ENCODE data around the gene FRAS1.

The FRAS1 gene

DNA sequence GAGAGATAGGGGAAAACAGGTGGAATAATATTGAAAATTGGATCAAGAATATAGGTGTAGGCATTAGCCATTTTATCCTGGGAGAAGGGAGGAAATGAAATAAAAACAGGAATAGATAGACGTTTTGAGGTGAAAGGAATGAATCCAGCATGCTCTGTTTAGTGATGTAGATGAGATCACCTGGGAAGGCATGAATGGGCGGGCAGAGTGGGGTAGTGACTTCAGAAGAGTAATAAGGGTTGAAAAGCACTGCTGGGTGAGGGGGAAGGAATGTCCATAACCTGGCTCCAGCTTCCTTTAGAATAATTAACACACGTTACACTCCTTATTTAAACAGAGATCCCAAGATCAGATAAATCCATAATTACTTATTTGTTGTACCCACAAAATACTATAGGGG is 303.3 kb downstream of the FRAS1 start:
- no peak for DNase-seq

DNA sequence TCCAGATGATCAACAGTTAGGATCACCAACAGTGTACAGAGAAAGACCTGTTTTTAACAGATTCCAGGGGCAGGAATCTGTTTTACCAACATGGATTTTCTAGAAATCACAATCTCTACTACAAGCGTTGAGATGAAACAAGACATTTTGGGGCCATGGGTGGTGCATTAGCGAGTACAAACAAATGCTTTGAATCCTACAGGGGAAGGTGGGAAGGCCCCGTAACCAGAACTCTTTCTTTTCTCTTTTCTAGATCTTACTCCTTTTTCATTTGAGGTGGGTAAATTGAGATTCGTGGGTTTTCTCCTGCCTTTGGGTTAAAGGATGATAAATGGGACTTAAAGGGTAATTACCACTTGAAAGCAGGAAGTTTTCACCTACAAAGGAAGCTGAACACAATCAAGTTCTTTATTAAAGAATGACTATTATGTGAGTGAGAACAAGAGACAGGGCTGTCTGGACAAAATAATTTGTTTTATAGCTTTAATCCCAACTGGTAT is 304.5 kb downstream of the FRAS1 start:
- DNase-seq, result no peak

DNA sequence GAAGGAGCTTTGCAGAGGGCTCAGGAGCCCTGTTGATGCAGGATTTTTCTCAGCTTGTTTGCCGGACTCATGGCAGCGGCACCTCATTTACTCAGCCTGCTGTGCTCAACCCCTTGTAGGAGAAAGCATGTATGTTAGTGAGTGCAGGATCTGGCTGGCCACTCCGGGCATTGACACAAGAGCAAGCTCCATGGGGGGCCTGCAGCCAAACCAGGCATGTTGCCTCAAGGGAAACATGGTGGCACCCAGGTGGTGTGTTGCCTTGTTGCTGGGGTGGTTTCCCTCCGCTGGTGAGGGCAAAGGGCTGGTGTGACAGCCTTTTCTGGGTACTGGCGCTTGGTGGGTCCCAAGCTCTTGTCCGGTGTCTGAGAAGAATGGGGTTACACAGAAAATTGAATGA is 305.2 kb downstream of the FRAS1 start:
- DNase-seq, result no peak

GRCh38 chr4:78363031-78363570 is 306.0 kb downstream of the FRAS1 start:
- DNase-seq, result no peak

DNA sequence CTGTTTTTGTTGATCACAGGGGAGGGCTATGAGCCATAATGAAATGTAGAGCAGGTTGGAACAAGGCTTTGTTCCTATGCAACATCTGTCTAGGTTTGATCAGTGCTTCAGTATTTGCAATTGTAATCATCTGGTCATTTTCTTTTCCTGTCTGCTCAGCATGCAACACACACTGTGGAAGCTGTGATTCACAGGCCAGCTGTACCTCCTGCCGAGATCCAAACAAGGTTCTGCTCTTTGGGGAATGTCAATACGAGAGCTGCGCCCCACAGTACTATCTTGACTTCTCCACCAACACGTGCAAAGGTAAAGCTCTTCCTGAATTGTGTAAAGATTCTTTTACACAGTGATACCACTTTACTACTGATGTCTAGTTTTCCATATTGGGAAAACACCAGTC is 312.6 kb downstream of the FRAS1 start:
- no peak for DNase-seq

DNA sequence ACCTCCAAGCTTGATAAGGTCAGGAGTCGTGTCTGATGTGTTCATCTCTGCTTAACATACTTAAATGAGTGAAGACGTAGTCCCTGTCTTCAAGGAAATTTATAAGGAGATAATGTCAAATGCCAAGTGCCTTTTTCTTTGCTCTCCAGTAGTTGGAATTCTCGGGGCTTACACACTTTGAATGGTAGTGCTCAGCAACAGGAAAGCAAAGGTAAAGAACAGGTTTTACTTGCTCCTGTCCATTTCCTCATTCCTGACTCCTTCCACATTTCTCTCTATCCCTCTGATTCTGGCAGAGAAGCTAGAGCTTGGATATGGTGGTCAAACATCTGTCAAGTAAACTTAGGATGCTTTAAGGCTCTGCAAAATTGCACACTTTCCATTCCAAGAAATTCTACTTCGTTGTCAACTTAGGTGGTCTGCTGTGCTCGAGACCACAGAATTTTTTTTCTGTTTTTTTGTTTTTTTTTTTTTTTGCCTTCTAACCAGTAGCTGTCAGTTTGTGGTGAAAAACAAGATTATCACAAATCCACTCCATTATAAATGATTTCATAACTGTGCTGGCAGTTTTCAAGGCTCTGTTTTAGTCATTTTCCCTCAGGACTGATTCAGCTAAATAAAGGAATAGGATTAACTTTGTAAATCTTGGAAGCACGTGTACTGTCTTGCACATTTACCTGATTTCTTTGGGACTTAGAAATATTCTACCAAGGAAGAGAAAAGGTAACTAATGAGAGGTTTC is 313.7 kb downstream of the FRAS1 start:
- DNase-seq, result no peak

- no peak for DNase-seq
Observed at GRCh38 chr4:78372355-78372988, 315.3 kb downstream of the FRAS1 start.

GRCh38 chr4:78377555-78377954 is 320.4 kb downstream of the FRAS1 start:
- DNase-seq, result no peak

DNA sequence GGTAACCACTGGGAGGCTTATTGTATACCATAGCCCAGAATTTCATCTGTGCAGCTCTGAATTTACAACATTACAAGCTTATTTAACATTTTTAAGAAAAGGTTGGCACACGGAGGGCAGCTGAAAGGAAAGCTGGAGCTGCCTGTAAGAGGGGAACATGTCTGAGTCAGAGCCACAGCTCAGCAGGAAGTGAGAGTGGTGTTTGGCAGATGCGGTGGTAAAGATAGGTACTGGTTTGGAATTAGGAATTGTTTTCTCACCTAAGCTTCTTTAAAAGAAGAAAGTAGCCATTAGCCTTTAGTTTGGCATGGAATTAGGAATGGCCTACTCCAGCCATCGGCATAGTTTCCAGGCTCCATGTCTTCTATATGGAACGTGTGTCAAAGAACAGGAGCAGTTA is 321.9 kb downstream of the FRAS1 start:
- no peak for DNase-seq

- no peak for DNase-seq
Observed at GRCh38 chr4:78379991-78380729, 323.0 kb downstream of the FRAS1 start.

- DNase-seq, result no peak
Observed at GRCh38 chr4:78386679-78387078, 329.6 kb downstream of the FRAS1 start.

GRCh38 chr4:78395642-78396041 is 338.5 kb downstream of the FRAS1 start:
- no peak for DNase-seq

GRCh38 chr4:78396613-78397291 is 339.6 kb downstream of the FRAS1 start:
- DNase-seq, result no peak

DNA sequence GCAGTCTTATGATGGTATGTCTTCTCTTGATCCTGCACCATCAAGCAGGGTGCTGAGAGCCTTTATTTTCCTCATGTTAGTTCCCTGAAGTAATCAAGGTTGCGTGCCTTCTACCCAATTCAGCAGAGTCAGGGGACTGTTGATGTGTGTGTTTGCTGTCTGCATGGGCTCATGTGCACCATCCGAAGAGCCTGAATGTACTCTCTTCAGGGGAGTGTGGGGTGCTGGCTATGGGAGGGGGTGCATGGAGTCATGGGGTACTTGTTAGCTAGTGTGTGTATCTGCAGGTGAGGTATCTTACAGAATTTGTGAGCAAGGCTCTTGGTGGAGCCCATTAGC is 340.1 kb downstream of the FRAS1 start:
- DNase-seq, result no peak

GRCh38 chr4:78409612-78410202 is 352.6 kb downstream of the FRAS1 start:
- peak in 1 of 56 donors; percentile 1 for DNase-seq

DNA sequence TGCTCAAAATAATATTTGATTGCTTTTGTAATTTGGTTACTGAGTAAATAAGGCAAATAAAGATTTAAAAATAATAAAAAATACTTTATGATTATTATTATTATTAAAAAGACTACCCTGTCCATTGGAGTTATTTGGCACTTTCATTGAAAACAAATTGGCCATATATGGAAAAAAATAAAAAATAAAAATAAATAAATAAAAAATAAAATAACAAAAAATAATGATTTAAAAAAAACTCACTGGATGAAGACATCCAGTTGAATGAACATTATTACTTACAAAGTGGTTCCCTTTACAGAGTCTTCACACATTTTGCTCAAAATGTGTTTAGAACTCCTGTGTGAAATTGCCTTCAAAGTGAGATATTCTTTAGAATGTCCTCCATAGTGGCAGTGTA is 353.1 kb downstream of the FRAS1 start:
- no peak for DNase-seq

- no peak for DNase-seq
Observed at GRCh38 chr4:78410676-78411075, 353.6 kb downstream of the FRAS1 start.

- DNase-seq, result no peak
Observed at GRCh38 chr4:78414116-78414515, 357.0 kb downstream of the FRAS1 start.

DNA sequence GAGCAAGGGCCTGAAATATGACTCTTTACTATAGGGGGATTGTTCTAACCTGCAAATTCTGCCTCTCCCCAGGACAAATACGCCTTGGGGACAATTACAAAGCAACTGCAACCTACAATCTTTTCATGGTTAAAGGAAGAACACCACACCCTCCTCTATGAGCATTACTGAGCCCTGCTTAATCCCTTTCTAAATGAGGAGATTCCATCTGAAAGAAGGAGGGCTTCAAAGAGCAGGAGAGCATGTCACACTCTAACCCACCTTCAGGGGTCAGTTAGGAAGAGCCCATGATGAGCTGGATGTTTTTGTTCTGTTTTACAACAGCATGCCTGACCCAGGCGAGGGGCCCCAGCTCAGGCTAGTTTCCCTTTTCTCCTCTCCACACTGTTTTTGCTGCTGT is 360.5 kb downstream of the FRAS1 start:
- DNase-seq, result no peak

DNA sequence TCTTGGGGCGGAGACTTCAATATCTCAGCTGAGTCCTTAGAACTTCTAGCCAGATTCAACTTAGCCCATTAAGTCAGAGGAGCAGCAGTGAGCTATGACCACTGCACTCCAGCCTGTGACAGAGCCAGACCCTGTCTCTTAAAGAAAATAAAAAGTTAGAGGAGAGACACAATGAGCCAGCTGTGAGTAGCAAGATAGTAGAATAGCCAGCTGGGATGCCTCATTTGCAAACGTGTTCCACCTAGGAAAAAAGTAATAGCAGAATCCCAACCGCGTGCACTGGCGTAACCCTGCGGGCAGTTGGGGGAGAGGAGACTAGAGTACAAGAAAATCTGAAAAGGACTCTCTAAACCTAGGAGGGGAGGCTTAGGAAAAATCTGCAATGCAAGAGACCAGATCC is 361.3 kb downstream of the FRAS1 start:
- no peak for DNase-seq

DNA sequence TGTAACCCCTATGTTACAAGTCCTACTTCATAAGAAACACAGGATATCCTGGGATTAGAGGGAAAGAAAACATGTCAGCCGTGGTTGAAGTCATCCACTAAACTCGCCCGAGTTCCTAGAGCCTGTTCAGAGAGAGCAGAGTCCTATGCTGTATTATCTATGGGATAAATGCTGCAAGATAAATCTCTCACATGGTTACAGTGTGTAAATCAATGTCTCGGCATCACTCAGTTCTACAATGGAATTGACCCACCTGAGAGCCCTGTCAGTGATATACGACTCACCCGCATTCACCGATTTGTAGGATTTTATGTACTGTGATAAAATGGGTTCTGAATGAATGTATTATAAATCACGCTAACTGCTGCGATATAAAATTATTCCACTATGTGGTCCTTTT is 366.7 kb downstream of the FRAS1 start:
- no peak for DNase-seq
